SK-N-MC (cell line): ENCODE measurements around the gene ATXN7L2.

Experiments
- DNase-seq: peaks from one replicate; pipeline ENCODE4 v3.0.0-alpha.2; 2011; ENCODE audit warnings: low read depth, low spot score
- H3K27ac ChIP-seq: fragments of 200-600 bp; sonication (generic); 2 replicates; pipeline ENCODE4 v1.5.1; 2016; ENCODE audit warnings: mixed run types
- H3K36me3 ChIP-seq: fragments of 200-600 bp; sonication (generic); 2 replicates; pipeline ENCODE4 v1.6.1; 2017; ENCODE audit warnings: antibody characterized with exemption, low read length, mixed read lengths; ENCODE audit not compliant: insufficient read depth
- H3K4me3 ChIP-seq: fragments of 200-600 bp; sonication (generic); 2 replicates; pipeline ENCODE4 v1.5.1; 2016
- H3K9ac ChIP-seq: fragments of 200-600 bp; sonication (generic); 2 replicates; pipeline ENCODE4 v1.8.0; 2017; ENCODE audit warnings: mixed run types, mixed read lengths; ENCODE audit not compliant: insufficient read length
- H3K9me3 ChIP-seq: fragments of 200-600 bp; sonication (generic); 2 replicates; pipeline ENCODE4 v1.6.1; 2017; ENCODE audit warnings: low read depth, mild to moderate bottlenecking, antibody characterized with exemption, low read length, moderate library complexity, mixed read lengths
- EZH2 ChIP-seq: fragments of 200-600 bp; sonication (generic); IDR thresholded peaks from one replicate; pipeline ENCODE4 v1.6.1; 2017; ENCODE audit warnings: antibody characterized with exemption
- FOXP2 ChIP-seq: optimal IDR thresholded peaks from 2 replicates; pipeline ENCODE3; 2011; ENCODE audit warnings: mild to moderate bottlenecking, moderate library complexity; ENCODE audit not compliant: insufficient read depth; ENCODE audit errors: extremely low read length, control extremely low read depth
- POLR2AphosphoS5 ChIP-seq: IDR thresholded peaks from 2 replicates; pipeline ENCODE4 v1.6.1; 2012; ENCODE audit warnings: mild to moderate bottlenecking, low read depth, low read length, borderline replicate concordance

The ATXN7L2 gene

GRCh38 chr1:109490029-109490933 lies 6.6 kb downstream of the ATXN7L2 start:
- Histone ChIP-seq H3K27ac (no peak overlapping the region), H3K36me3 (peaks cover 6% of the 10 kb centered on the region; the same call in 1 of the 2 replicates), H3K9me3 (no peaks in the 10 kb centered on the region), H3K9ac (no peak overlapping the region), H3K4me3 (no peak overlapping the region)
- no peak for DNase-seq
- no peak for TF ChIP-seq POLR2AphosphoS5
- TF ChIP-seq EZH2 = no peak
- no peak for TF ChIP-seq FOXP2

- H3K4me3 ChIP-seq = no peak overlapping the region
- H3K9ac ChIP-seq = no peak overlapping the region
- H3K36me3 ChIP-seq = peaks cover 6% of the 10 kb centered on the region; the same call in 1 of the 2 replicates
- TF ChIP-seq FOXP2 (no peak), POLR2AphosphoS5 (no peak), EZH2 (no peak)
- DNase-seq = no peak
- H3K27ac ChIP-seq = no peak overlapping the region
- H3K9me3 ChIP-seq = no peaks in the 10 kb centered on the region
These were observed 7.2 kb downstream of the ATXN7L2 start for GRCh38 chr1:109490934-109491302.

- TF ChIP-seq EZH2 = no peak
- no peak for TF ChIP-seq POLR2AphosphoS5
- no peak for TF ChIP-seq FOXP2
These were observed 7.7 kb downstream of the ATXN7L2 start for GRCh38 chr1:109491372-109491771.

GRCh38 chr1:109492779-109493178 lies 9.1 kb downstream of the ATXN7L2 start:
- Histone ChIP-seq H3K36me3 (peaks cover 7% of the 10 kb centered on the region; the same call in 1 of the 2 replicates), H3K27ac (no peak overlapping the region), H3K4me3 (no peak overlapping the region), H3K9ac (no peak overlapping the region), H3K9me3 (no peaks in the 10 kb centered on the region)
- DNase-seq = no peak
- TF ChIP-seq EZH2 = no peak
- no peak for TF ChIP-seq FOXP2
- TF ChIP-seq POLR2AphosphoS5 = no peak

More at GRCh38 chr1:109491372-109491771, 7.7 kb downstream of the ATXN7L2 start:
- H3K36me3 ChIP-seq = peaks cover 10% of the 10 kb centered on the region; the same call in 1 of the 2 replicates
- no peak overlapping the region for H3K27ac ChIP-seq
- no peak overlapping the region for H3K4me3 ChIP-seq
- no peaks in the 10 kb centered on the region for H3K9me3 ChIP-seq
- DNase-seq = no peak
- no peak overlapping the region for H3K9ac ChIP-seq

GRCh38 chr1:109493227-109493626 lies 9.5 kb downstream of the ATXN7L2 start:
- DNase-seq = no peak
- H3K27ac ChIP-seq = no peak overlapping the region
- no peak for TF ChIP-seq FOXP2
- TF ChIP-seq EZH2 = no peak
- no peak for TF ChIP-seq POLR2AphosphoS5
- H3K9ac ChIP-seq = peak overlapping the region; percentile 63
- peaks cover 4% of the 10 kb centered on the region; the same call in 1 of the 2 replicates for H3K36me3 ChIP-seq
- H3K9me3 ChIP-seq = no peaks in the 10 kb centered on the region
- peak overlapping the region; percentile 82; the same call in 1 of the 2 replicates for H3K4me3 ChIP-seq

- DNase-seq = no peak
- Histone ChIP-seq H3K9ac (peak within 1 kb of the TSS; percentile 63), H3K27ac (no peak within 1 kb of the TSS), H3K36me3 (peaks cover 4% of the 10 kb centered on the region; the same call in 1 of the 2 replicates), H3K4me3 (peak within 1 kb of the TSS; percentile 82), H3K9me3 (no peaks in the 10 kb centered on the region)
- no peak for TF ChIP-seq FOXP2
- TF ChIP-seq POLR2AphosphoS5 = peak; percentile 80
- no peak for TF ChIP-seq EZH2
These were observed 10.3 kb downstream of the ATXN7L2 start, which contains the start of gene CYB561D1 for GRCh38 chr1:109493805-109494539. Gene CYB561D1, plus strand, starts transcription at chr1:109494094. Its CDS starts 46 bp downstream, at chr1:109494140.

GRCh38 chr1:109495738-109496137 lies 12.0 kb downstream of the ATXN7L2 start:
- Histone ChIP-seq H3K9ac (no peak overlapping the region), H3K36me3 (peaks cover 4% of the 10 kb centered on the region; the same call in 1 of the 2 replicates), H3K9me3 (no peaks in the 10 kb centered on the region), H3K27ac (no peak overlapping the region), H3K4me3 (no peak overlapping the region)
- DNase-seq = no peak
- TF ChIP-seq POLR2AphosphoS5 = no peak
- TF ChIP-seq EZH2 = no peak
- TF ChIP-seq FOXP2 = no peak
